ENCODE results near the gene SBF2.

DNA sequence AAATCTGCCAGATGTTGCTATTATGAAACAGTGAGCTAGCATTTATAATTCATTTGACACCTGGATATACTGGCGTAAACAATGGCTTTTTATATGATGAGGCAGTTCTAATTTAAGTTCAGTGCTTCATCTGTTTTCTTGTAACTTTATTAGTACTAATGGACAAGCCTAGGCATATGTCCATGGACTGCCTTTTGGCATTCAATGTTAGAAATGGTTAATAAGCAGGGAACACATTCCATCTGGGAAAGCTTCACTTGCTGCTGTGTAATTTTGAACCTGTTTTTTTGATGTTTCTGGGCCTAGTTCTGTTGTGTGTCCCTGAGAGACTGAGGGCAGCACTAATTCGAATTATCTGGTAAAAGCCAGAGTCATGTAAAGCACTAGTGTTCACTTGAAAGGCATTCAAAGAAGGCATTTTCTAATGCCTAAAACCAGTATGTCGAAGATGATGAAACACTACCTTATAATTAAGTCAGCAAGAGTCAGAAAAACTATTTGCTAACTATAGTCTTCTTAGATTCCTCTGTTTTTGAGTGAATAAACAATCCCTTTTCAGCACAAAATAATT lies 491.6 kb downstream of the SBF2 start:
- TF ChIP-seq, protein P1, sequence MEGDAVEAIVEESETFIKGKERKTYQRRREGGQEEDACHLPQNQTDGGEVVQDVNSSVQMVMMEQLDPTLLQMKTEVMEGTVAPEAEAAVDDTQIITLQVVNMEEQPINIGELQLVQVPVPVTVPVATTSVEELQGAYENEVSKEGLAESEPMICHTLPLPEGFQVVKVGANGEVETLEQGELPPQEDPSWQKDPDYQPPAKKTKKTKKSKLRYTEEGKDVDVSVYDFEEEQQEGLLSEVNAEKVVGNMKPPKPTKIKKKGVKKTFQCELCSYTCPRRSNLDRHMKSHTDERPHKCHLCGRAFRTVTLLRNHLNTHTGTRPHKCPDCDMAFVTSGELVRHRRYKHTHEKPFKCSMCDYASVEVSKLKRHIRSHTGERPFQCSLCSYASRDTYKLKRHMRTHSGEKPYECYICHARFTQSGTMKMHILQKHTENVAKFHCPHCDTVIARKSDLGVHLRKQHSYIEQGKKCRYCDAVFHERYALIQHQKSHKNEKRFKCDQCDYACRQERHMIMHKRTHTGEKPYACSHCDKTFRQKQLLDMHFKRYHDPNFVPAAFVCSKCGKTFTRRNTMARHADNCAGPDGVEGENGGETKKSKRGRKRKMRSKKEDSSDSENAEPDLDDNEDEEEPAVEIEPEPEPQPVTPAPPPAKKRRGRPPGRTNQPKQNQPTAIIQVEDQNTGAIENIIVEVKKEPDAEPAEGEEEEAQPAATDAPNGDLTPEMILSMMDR (IDR thresholded peaks at IDR 0.05), result no peak
- TF ChIP-seq POLR2A (IDR thresholded peaks at IDR 0.05), result no peak

Data from lower leg skin (tissue), 3 donors.